Osteocyte (in vitro differentiated cells): ENCODE data around the gene TGFBR3L. TPM values are rescaled to one million over a fixed set of nuclear protein-coding genes. Genes with fewer than 3 reads are reported as not detected.
"Not testable (repeated sequence)": the region's sequence is repeated elsewhere in the genome, so short reads cannot be mapped to it uniquely, and the experiment has no call there.

Experiments used
- DNase-seq: peaks from one replicate; pipeline ENCODE4 v3.0.0; 2021; ENCODE audit warnings: mixed read lengths; ENCODE audit not compliant: unreplicated experiment; ENCODE audit errors: extremely low spot score
- H3K27ac Mint-ChIP-seq: one replicate; pipeline ENCODE4 v1.8.0; 2021; ENCODE audit warnings: mild to moderate bottlenecking, mixed read lengths; ENCODE audit not compliant: unreplicated experiment
- H3K27me3 Mint-ChIP-seq: one replicate; pipeline ENCODE4 v1.8.0; 2021; ENCODE audit warnings: mixed read lengths; ENCODE audit not compliant: unreplicated experiment
- H3K36me3 Mint-ChIP-seq: one replicate; pipeline ENCODE4 v1.8.0; 2021; ENCODE audit warnings: mixed read lengths; ENCODE audit not compliant: unreplicated experiment
- H3K4me1 Mint-ChIP-seq: one replicate; pipeline ENCODE4 v1.8.0; 2021; ENCODE audit warnings: mixed read lengths; ENCODE audit not compliant: unreplicated experiment
- H3K4me3 Mint-ChIP-seq: one replicate; pipeline ENCODE4 v1.8.0; 2021; ENCODE audit warnings: mild to moderate bottlenecking, moderate library complexity, mixed read lengths; ENCODE audit not compliant: unreplicated experiment
- H3K9me3 Mint-ChIP-seq: one replicate; pipeline ENCODE4 v1.8.0; 2021; ENCODE audit warnings: mixed read lengths; ENCODE audit not compliant: unreplicated experiment
- total RNA-seq: library from RNA; stranded (reverse); gene quantifications from 2 replicates; pipeline ENCODE4 v1.2.1, GENCODE V29; 2021
- TF ChIP-seq, protein P1 (sequence below): fragments of 200-600 bp; sonication (generic); IDR thresholded peaks from 2 replicates; pipeline ENCODE4 v1.5.0; 2021; ENCODE audit warnings: antibody characterized with exemption, mild to moderate bottlenecking, moderate library complexity

The TGFBR3L gene
- total RNA-seq, 1 donor from 2014 or later = 2.3 TPM

- TF ChIP-seq, protein P1, sequence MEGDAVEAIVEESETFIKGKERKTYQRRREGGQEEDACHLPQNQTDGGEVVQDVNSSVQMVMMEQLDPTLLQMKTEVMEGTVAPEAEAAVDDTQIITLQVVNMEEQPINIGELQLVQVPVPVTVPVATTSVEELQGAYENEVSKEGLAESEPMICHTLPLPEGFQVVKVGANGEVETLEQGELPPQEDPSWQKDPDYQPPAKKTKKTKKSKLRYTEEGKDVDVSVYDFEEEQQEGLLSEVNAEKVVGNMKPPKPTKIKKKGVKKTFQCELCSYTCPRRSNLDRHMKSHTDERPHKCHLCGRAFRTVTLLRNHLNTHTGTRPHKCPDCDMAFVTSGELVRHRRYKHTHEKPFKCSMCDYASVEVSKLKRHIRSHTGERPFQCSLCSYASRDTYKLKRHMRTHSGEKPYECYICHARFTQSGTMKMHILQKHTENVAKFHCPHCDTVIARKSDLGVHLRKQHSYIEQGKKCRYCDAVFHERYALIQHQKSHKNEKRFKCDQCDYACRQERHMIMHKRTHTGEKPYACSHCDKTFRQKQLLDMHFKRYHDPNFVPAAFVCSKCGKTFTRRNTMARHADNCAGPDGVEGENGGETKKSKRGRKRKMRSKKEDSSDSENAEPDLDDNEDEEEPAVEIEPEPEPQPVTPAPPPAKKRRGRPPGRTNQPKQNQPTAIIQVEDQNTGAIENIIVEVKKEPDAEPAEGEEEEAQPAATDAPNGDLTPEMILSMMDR = peak; percentile 42
- Mint-ChIP-seq H3K9me3 (no peaks in the 10 kb centered on the region), H3K4me3 (peak overlapping the region; percentile 56), H3K36me3 (peaks cover 18% of the 10 kb centered on the region), H3K27ac (peak overlapping the region; percentile 97), H3K4me1 (peaks cover 36% of the 10 kb centered on the region), H3K27me3 (no peaks in the 10 kb centered on the region)
- no peak for DNase-seq
Observed at GRCh38 chr19:7928741-7929701, 14.4 kb downstream of the TGFBR3L start.

DNA sequence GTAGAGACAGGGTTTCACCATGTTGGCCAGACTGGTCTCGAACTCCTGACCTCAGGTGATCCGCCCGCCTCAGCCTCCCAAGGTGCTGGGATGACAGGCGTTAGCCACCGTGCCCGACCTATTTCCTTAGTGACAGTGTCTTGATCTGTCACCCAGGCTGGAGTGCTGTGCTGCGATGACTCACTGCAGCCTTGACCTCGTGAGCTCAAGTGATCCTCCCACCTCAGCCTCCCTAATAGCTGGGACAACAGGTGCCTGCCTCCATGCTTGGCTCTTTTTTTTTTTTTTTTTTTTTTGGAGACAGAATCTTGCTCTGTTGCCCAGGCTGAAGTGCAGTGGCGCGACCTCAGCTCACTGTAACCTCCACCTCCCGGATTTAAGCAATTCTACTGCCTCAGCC lies 15.4 kb downstream of the TGFBR3L start:
- H3K9me3 Mint-ChIP-seq, DNase-seq, H3K4me3 Mint-ChIP-seq, H3K27me3 Mint-ChIP-seq: not testable (repeated sequence)
- peak overlapping the region; percentile 97 for H3K27ac Mint-ChIP-seq
- H3K4me1 Mint-ChIP-seq = peaks cover 33% of the 10 kb centered on the region
- peaks cover 23% of the 10 kb centered on the region for H3K36me3 Mint-ChIP-seq

DNA sequence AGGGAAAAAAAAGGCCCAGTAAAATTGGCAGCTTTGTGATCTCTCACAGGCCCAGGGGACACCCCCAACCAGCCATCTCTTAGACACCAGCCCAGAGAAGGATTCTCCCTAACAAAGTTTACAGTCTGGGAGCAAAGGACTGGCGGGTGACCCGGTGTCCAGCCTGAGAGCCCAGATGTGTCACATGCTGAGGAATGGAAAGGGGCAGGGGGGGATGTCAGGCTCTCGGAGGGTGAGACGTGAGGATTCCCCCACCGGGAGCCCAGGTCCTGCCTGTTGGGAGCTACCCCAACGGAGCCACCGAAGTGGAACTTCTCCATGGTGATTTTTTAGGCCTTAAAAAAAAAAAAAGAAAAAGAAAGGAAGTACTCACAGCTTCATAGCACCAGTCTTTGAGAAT lies 16.1 kb downstream of the TGFBR3L start:
- peaks cover 25% of the 10 kb centered on the region for H3K36me3 Mint-ChIP-seq
- H3K9me3 Mint-ChIP-seq = no peaks in the 10 kb centered on the region
- peak overlapping the region; percentile 34 for H3K27ac Mint-ChIP-seq
- peaks cover 32% of the 10 kb centered on the region for H3K4me1 Mint-ChIP-seq
- no peak overlapping the region for H3K4me3 Mint-ChIP-seq
- TF ChIP-seq, protein P1 = no peak
- H3K27me3 Mint-ChIP-seq = no peaks in the 10 kb centered on the region
- no peak for DNase-seq

DNA sequence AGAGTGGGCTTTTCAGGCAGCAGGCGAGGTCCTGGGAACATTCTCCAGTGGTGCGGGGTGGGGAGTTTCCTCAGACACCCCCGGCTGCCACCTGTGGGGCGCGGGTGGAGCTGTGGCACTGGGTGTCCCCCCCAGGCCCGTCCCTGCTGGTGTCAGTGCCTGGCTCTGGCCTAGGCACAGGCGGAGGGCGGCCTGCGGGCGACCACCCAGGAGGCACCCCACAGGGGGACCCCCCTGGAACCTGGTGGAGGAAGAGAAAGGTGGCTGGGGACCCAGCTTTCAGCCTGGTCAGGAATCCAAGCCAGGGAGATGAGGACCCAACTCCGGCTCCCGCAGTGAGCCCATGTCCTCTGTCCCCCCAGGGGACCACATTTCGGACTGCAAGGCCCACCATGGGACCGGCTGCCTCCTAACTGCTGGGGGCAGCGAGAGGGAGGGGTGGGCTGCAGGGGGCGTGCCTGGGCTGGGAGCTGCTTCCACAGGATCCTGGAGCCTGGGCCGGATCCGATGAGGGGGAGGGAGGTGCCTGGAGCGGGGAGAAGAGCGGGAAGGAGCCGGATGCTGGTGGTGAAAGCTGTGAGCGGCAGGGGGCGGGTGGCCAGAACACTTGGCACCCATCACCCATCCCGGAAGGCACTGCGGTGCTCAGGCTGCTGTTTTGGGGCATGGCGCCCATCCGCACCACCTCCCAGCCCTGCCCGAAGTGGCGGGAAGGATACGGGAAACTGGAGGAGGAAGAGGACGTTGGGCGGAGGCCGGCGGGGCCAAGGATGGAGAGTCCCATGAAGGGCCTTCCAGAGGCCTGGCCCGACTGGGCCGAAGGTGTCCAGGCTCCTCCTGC lies 16.8 kb downstream of the TGFBR3L start:
- DNase-seq = no peak

GRCh38 chr19:7932276-7932929 lies 17.8 kb downstream of the TGFBR3L start:
- peaks cover 28% of the 10 kb centered on the region for H3K4me1 Mint-ChIP-seq
- TF ChIP-seq, protein P1 = no peak
- H3K9me3 Mint-ChIP-seq = no peaks in the 10 kb centered on the region
- no peak overlapping the region for H3K27ac Mint-ChIP-seq
- peaks cover 31% of the 10 kb centered on the region for H3K36me3 Mint-ChIP-seq
- DNase-seq = no peak
- H3K4me3 Mint-ChIP-seq = no peak overlapping the region
- no peaks in the 10 kb centered on the region for H3K27me3 Mint-ChIP-seq

More for the DNA sequence above, 16.8 kb downstream of the TGFBR3L start:
- Mint-ChIP-seq H3K27ac (no peak overlapping the region), H3K4me1 (peaks cover 29% of the 10 kb centered on the region), H3K4me3 (no peak overlapping the region), H3K36me3 (peaks cover 30% of the 10 kb centered on the region), H3K9me3 (no peaks in the 10 kb centered on the region), H3K27me3 (no peaks in the 10 kb centered on the region)
- TF ChIP-seq, protein P1 = no peak
